ENCODE measurements around the gene NFXL1. TPM values are rescaled to one million over a fixed set of nuclear protein-coding genes. Genes with fewer than 3 reads are reported as not detected.

The NFXL1 gene
- total and polyA plus RNA-seq, 2 of the 4 experiments (the other 2 are of a cell fraction), result 13.9 to 23.1 TPM

GRCh38 chr4:47926667-47927258, 12.4 kb upstream of the NFXL1 start:
- Histone ChIP-seq H4K8ac (ENCODE audit: low read depth in 2 of 2, low read length in 2 of 2) (no peak overlapping the region), H3K27ac (ENCODE audit: insufficient read depth, low read length) (no peak overlapping the region), H4K91ac (ENCODE audit: insufficient read depth, low read depth, low read length) (no peak overlapping the region), H3K9me1 (ENCODE audit: insufficient read depth, low read length) (no peaks in the 10 kb centered on the region), H2AK9ac (replicated peaks; ENCODE audit: low read depth, low read length, poor library complexity) (no peak overlapping the region), H2BK15ac (ENCODE audit: low read depth, low read length) (no peak overlapping the region), H2AK5ac (ENCODE audit: low read depth, low read length) (no peak overlapping the region), H4K5ac (ENCODE audit: low read depth, low read length) (no peak overlapping the region), H3K9ac (ENCODE audit: low read depth, low read length) (no peak overlapping the region), H3K27me3 (ENCODE audit: control insufficient read depth, insufficient read depth, low read length) (no peaks in the 10 kb centered on the region; the same call in 1 of the 2 replicates), H3K4me3 (ENCODE audit: insufficient read depth, low read depth, low read length) (no peak overlapping the region), H3K4me1 (ENCODE audit: control insufficient read depth, insufficient read depth, low read length) (no peaks in the 10 kb centered on the region), H2BK20ac (ENCODE audit: low read depth, low read length) (no peak overlapping the region), H3K23ac (ENCODE audit: low read depth, low read length) (no peak overlapping the region), H4K20me1 (ENCODE audit: insufficient read depth, low read length) (no peaks in the 10 kb centered on the region), H2BK5ac (ENCODE audit: low read depth, low read length, poor library complexity, severe bottlenecking) (no peak overlapping the region), H2AFZ (replicated peaks; ENCODE audit: low read length, poor library complexity) (peak overlapping the region; percentile 80), H3K18ac (ENCODE audit: low read depth, low read length) (no peak overlapping the region), H3K79me1 (ENCODE audit: low read depth in 1 of 2, low read length in 2 of 2) (no peaks in the 10 kb centered on the region), H3K56ac (ENCODE audit: extremely low read depth, insufficient read depth, low read length) (no peak overlapping the region), H3K36me3 (ENCODE audit: control insufficient read depth, insufficient read depth, low read length) (no peaks in the 10 kb centered on the region), H3K4me2 (ENCODE audit: low read depth, low read length) (peak overlapping the region; percentile 66), H3K9me3 (ENCODE audit: control insufficient read depth, insufficient read depth, low read length) (no peaks in the 10 kb centered on the region), H3K4ac (ENCODE audit: low read depth, low read length) (no peak overlapping the region), H3K14ac (replicated peaks; ENCODE audit: low read depth, low read length) (no peak overlapping the region), H2BK120ac (ENCODE audit: low read depth, low read length) (no peak overlapping the region)
- peak; percentile 47 for DNase-seq
- ChIA-PET CTCF (interaction anchor here (1.2 kb wide), 1 partner anchor 88 kb away, joined by 3 read pairs; no protein-coding TSS in a partner anchor), POLR2A (ENCODE audit: unreplicated experiment) (no interaction called here)
- in situ Hi-C loops (cut with MboI; ENCODE audit: low sequenced_read_pairs) (no loop called here), dilution Hi-C loops (cut with HindIII; ENCODE audit: low sequenced_read_pairs, unreplicated experiment) (no loop called here), intact Hi-C loops (cut with micrococcal nuclease) (loop anchor here (5.0 kb wide), 1 partner anchor 161 kb away; no protein-coding TSS in a partner anchor)
- TF ChIP-seq SMC3 (IDR thresholded peaks at IDR 0.05; ENCODE audit: low read depth, low read length) (peak; percentile 24; the same call in 1 of the 2 replicates), RAD21 (IDR thresholded peaks at IDR 0.05; ENCODE audit: low read length) (peak; percentile 32; the same call in 1 of the 2 replicates), CTCF (conservative IDR thresholded peaks at IDR 0.05; ENCODE audit: low read depth, low read length) (peak; percentile 54), ELK1 (IDR thresholded peaks at IDR 0.05; ENCODE audit: borderline replicate concordance, low read depth, low read length) (no peak), MAFK (IDR thresholded peaks at IDR 0.05; ENCODE audit: low read depth, low read length) (no peak)
- WGBS, 2 experiments (ENCODE audit: extremely low coverage in 2 of 2, insufficient read length in 1 of 2), result 3% methylated on average over 7 of the region's 15 CpGs; no CpG with 5 or more reads in 1 of the 2 experiments
- no TSS peak for BruUV-seq (replicated peaks)
- ATAC-seq (ENCODE audit: low read depth), result peak; percentile 96
